OCI-LY1 (cell line): ENCODE measurements around the gene IMMP2L.
A peak's percentile ranks its signal among the peaks of the same experiment; 100 is the strongest.

Source experiments
- H2AFZ ChIP-seq: fragments of 200-600 bp; sonication (generic), shearing (Covaris generic); 2 replicates; pipeline ENCODE4 v1.6.0; 2014; ENCODE audit warnings: antibody characterized with exemption, mild to moderate bottlenecking, low read length
- H3F3A ChIP-seq: fragments of 200-600 bp; sonication (generic), shearing (Covaris generic); 2 replicates; pipeline ENCODE4 v1.6.0; 2014; ENCODE audit warnings: mild to moderate bottlenecking, antibody characterized with exemption, low read length, moderate library complexity; ENCODE audit not compliant: insufficient read depth
- H3K27ac ChIP-seq: fragments of 200-600 bp; sonication (generic); 2 replicates; pipeline ENCODE4 v1.5.1; 2014; ENCODE audit warnings: low read length, mixed run types, mild to moderate bottlenecking, low read depth; ENCODE audit not compliant: poor library complexity, severe bottlenecking
- H3K27me3 ChIP-seq: fragments of 200-600 bp; sonication (generic); 2 replicates; pipeline ENCODE4 v1.6.0; 2014; ENCODE audit warnings: antibody characterized with exemption, mild to moderate bottlenecking, low read length, moderate library complexity; ENCODE audit not compliant: insufficient read depth
- H3K36me3 ChIP-seq: fragments of 200-600 bp; sonication (generic); 2 replicates; pipeline ENCODE4 v1.6.1; 2014; ENCODE audit warnings: mild to moderate bottlenecking, antibody characterized with exemption, low read length, moderate library complexity, mixed read lengths; ENCODE audit not compliant: insufficient read depth
- H3K4me1 ChIP-seq: fragments of 200-600 bp; sonication (generic); 2 replicates; pipeline ENCODE4 v1.5.1; 2014; ENCODE audit warnings: mild to moderate bottlenecking, low read length, moderate library complexity; ENCODE audit not compliant: insufficient read depth, severe bottlenecking
- H3K4me2 ChIP-seq: fragments of 200-600 bp; sonication (generic), shearing (Covaris generic); 2 replicates; pipeline ENCODE4 v1.6.1; 2014; ENCODE audit warnings: low read length
- H3K4me3 ChIP-seq: fragments of 200-600 bp; sonication (generic); 2 replicates; pipeline ENCODE4 v1.5.1; 2014; ENCODE audit warnings: low read length, low read depth, mild to moderate bottlenecking, mixed read lengths; ENCODE audit not compliant: poor library complexity, severe bottlenecking
- H3K79me2 ChIP-seq: fragments of 200-600 bp; shearing (Covaris generic); 2 replicates; pipeline ENCODE4 v1.6.1; 2016; ENCODE audit warnings: mixed run types, low read length, mixed read lengths; ENCODE audit not compliant: insufficient read depth
- H3K9ac ChIP-seq: fragments of 200-600 bp; sonication (generic), shearing (Covaris generic); 2 replicates; pipeline ENCODE4 v1.6.1; 2014; ENCODE audit warnings: mild to moderate bottlenecking, low read length, mixed read lengths
- H3K9me2 ChIP-seq: fragments of 200-600 bp; sonication (generic), shearing (Covaris generic); 2 replicates; pipeline ENCODE4 v1.6.1; 2014; ENCODE audit warnings: low read depth, mild to moderate bottlenecking, low read length, mixed read lengths
- H3K9me3 ChIP-seq: fragments of 200-600 bp; shearing (Covaris generic); 2 replicates; pipeline ENCODE4 v1.6.1; 2014; ENCODE audit warnings: low read length, mixed read lengths
- H4K20me1 ChIP-seq: fragments of 200-600 bp; sonication (generic), shearing (Covaris generic); 2 replicates; pipeline ENCODE4 v1.6.0; 2016; ENCODE audit warnings: mild to moderate bottlenecking, low read length; ENCODE audit not compliant: insufficient read depth
- CTCF ChIP-seq: fragments of 200-600 bp; sonication (generic), shearing (Covaris generic); IDR thresholded peaks from 2 replicates; pipeline ENCODE4 v1.5.1; 2017; ENCODE audit warnings: mild to moderate bottlenecking, antibody characterized with exemption, low read length, moderate library complexity, mixed read lengths
- EZH2 ChIP-seq: fragments of 200-600 bp; sonication (generic), shearing (Covaris generic); IDR thresholded peaks from 2 replicates; pipeline ENCODE4 v1.8.0; 2017; ENCODE audit warnings: borderline replicate concordance, mixed run types, mild to moderate bottlenecking, antibody characterized with exemption, low read length, moderate library complexity, mixed read lengths

IMMP2L gene

GRCh38 chr7:111029141-111029572 lies 533.1 kb downstream of the IMMP2L start:
- Histone ChIP-seq H2AFZ (no peak overlapping the region), H3K4me2 (peak overlapping the region; percentile 40; the same call in 1 of the 2 replicates), H3K4me1 (peaks cover 50% of the 10 kb centered on the region), H3K9ac (no peak overlapping the region), H3K27ac (peak overlapping the region; percentile 47), H3F3A (no peaks in the 10 kb centered on the region), H4K20me1 (no peaks in the 10 kb centered on the region), H3K79me2 (no peaks in the 10 kb centered on the region), H3K4me3 (no peak overlapping the region), H3K36me3 (no peaks in the 10 kb centered on the region), H3K9me2 (no peaks in the 10 kb centered on the region), H3K27me3 (no peaks in the 10 kb centered on the region), H3K9me3 (no peaks in the 10 kb centered on the region)
- no peak for TF ChIP-seq CTCF
- TF ChIP-seq EZH2: no peak

GRCh38 chr7:111027396-111027795 lies 534.9 kb downstream of the IMMP2L start:
- Histone ChIP-seq H2AFZ (0 out of 2 replicates have a peak overlapping the region, but pooled peaks have one; percentile 20), H3K27ac (peak overlapping the region; percentile 56)

DNA sequence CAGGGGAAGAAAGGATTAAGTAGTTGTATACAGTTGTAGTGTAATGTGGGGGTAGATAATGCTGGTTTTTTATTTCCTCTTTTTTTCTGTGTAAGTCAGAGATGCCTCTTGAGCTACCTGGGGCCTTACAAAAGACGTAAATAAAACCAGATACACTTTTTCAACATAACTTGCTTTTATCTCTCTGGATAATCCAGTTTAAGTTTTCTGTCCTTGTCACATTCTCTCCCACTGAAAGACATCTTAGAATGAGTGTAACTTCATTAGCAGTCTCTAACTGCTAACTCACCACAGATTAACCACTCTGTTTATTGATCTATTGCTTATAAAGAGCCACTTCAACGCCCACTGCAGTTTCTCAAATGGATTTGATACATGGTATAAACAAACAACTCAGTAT lies 535.5 kb downstream of the IMMP2L start:
- no peak overlapping the region for H3K4me3 ChIP-seq
- H3K4me1 ChIP-seq: peaks cover 50% of the 10 kb centered on the region
- H3K36me3 ChIP-seq: no peaks in the 10 kb centered on the region
- H3K27ac ChIP-seq: peak overlapping the region; percentile 56
- H2AFZ ChIP-seq: 0 out of 2 replicates have a peak overlapping the region, but pooled peaks have one; percentile 20
- H3K9me3 ChIP-seq: no peaks in the 10 kb centered on the region
- peak overlapping the region; percentile 32; the same call in 1 of the 2 replicates for H3K4me2 ChIP-seq
- H3K9ac ChIP-seq: peak overlapping the region; percentile 17; the same call in 1 of the 2 replicates
- no peaks in the 10 kb centered on the region for H3F3A ChIP-seq
- TF ChIP-seq CTCF (no peak), EZH2 (no peak)
- H4K20me1 ChIP-seq: no peaks in the 10 kb centered on the region
- H3K79me2 ChIP-seq: no peaks in the 10 kb centered on the region
- H3K27me3 ChIP-seq: no peaks in the 10 kb centered on the region
- H3K9me2 ChIP-seq: no peaks in the 10 kb centered on the region

More at GRCh38 chr7:111027396-111027795, 534.9 kb downstream of the IMMP2L start:
- Histone ChIP-seq H4K20me1 (no peaks in the 10 kb centered on the region), H3F3A (no peaks in the 10 kb centered on the region), H3K36me3 (no peaks in the 10 kb centered on the region), H3K4me1 (peaks cover 50% of the 10 kb centered on the region), H3K9me2 (no peaks in the 10 kb centered on the region), H3K79me2 (no peaks in the 10 kb centered on the region), H3K9ac (no peak overlapping the region), H3K4me3 (no peak overlapping the region), H3K4me2 (no peak overlapping the region), H3K27me3 (no peaks in the 10 kb centered on the region), H3K9me3 (no peaks in the 10 kb centered on the region)
- TF ChIP-seq CTCF: no peak
- TF ChIP-seq EZH2: no peak
